Nucleus accumbens (tissue), 56 donors: Measurements from ENCODE around the gene SNCA.

Source experiments
- DNase-seq, 56 donors: peaks; one replicate each; lab custom pipeline; 2025; lab: John Stamatoyannopoulos, UW

SNCA gene

GRCh38 chr4:89757154-89757719, 79.7 kb downstream of the SNCA start:
- no peak for DNase-seq

- DNase-seq, result no peak
Observed at GRCh38 chr4:89755220-89755619, 81.7 kb downstream of the SNCA start.

GRCh38 chr4:89754531-89754930, 82.4 kb downstream of the SNCA start:
- DNase-seq, result no peak

- DNase-seq, result no peak
Observed at GRCh38 chr4:89753601-89754066, 83.3 kb downstream of the SNCA start.

GRCh38 chr4:89752932-89753598, 83.9 kb downstream of the SNCA start:
- peak in 3 of 56 donors; percentile 2 to 32 (median 5) for DNase-seq

GRCh38 chr4:89751416-89751815, 85.5 kb downstream of the SNCA start:
- no peak for DNase-seq

GRCh38 chr4:89746377-89746776, 90.6 kb downstream of the SNCA start:
- DNase-seq, result no peak

- DNase-seq, result no peak
Observed at GRCh38 chr4:89745708-89746107, 91.3 kb downstream of the SNCA start.

GRCh38 chr4:89744914-89745313, 92.0 kb downstream of the SNCA start:
- no peak for DNase-seq

- no peak for DNase-seq
Observed at GRCh38 chr4:89741768-89742167, 95.2 kb downstream of the SNCA start.

GRCh38 chr4:89739311-89739988, 97.5 kb downstream of the SNCA start:
- DNase-seq, result no peak

- DNase-seq, result peak in 1 of 56 donors; percentile 15
Observed at GRCh38 chr4:89737888-89738287, 99.1 kb downstream of the SNCA start.

- DNase-seq, result no peak
Observed at GRCh38 chr4:89733946-89734345, 103.0 kb downstream of the SNCA start.

- DNase-seq, result no peak
Observed at GRCh38 chr4:89727238-89727637, 109.7 kb downstream of the SNCA start.

- DNase-seq, result no peak
Observed at GRCh38 chr4:89725268-89725667, 111.7 kb downstream of the SNCA start.

- no peak for DNase-seq
Observed at GRCh38 chr4:89724716-89725115, 112.2 kb downstream of the SNCA start.

- DNase-seq, result no peak
Observed at GRCh38 chr4:89723096-89723495, 113.9 kb downstream of the SNCA start.

GRCh38 chr4:89722517-89722916, 114.4 kb downstream of the SNCA start:
- DNase-seq, result no peak

- DNase-seq, result no peak
Observed at GRCh38 chr4:89720981-89721380, 116.0 kb downstream of the SNCA start.

GRCh38 chr4:89719536-89720090, 117.3 kb downstream of the SNCA start:
- DNase-seq, result no peak

- no peak for DNase-seq
Observed at GRCh38 chr4:89716893-89717292, 120.1 kb downstream of the SNCA start.

GRCh38 chr4:89715631-89716030, 121.3 kb downstream of the SNCA start:
- DNase-seq, result no peak
